K562 (cell line): Measurements from ENCODE around the gene ZBTB22. TPM values are rescaled to one million over a fixed set of nuclear protein-coding genes. Genes with fewer than 3 reads are reported as not detected.

Source experiments
- ARID2 ChIP-seq: fragments of 450-650 bp; IDR thresholded peaks from 2 replicates; pipeline ENCODE4 v1.6.1; 2017; ENCODE audit warnings: antibody characterized with exemption, mild to moderate bottlenecking
- ATF2 ChIP-seq: sonication (generic); formaldehyde crosslinking; IDR thresholded peaks from 2 replicates; pipeline ENCODE4 v1.8.1; 2022; ENCODE audit warnings: missing genetic modification reagents
- ATF4 ChIP-seq: fragments of 450-650 bp; formaldehyde crosslinking; IDR thresholded peaks from 2 replicates; pipeline ENCODE4 v1.4.0; 2022; ENCODE audit warnings: mild to moderate bottlenecking, moderate library complexity
- CBFA2T3 ChIP-seq: fragments of 450-650 bp; IDR thresholded peaks from 2 replicates; pipeline ENCODE4 v1.6.1; 2017
- CBX3 ChIP-seq, 2 experiments: IDR thresholded peaks; 1 replicate in 1 of 2; 2 replicates in 1 of 2; pipeline ENCODE4 v1.6.1; 2012; ENCODE audit warnings: inconsistent platforms in 2 of 2, low read length in 2 of 2, borderline replicate concordance in 1 of 2, control low read depth in 1 of 2
- CCAR2 ChIP-seq: fragments of 200-400 bp; formaldehyde crosslinking; IDR thresholded peaks from 2 replicates; pipeline ENCODE4 v1.6.1; 2017; ENCODE audit warnings: mild to moderate bottlenecking, low read depth, low read length
- CHD1 ChIP-seq: fragments of 200-600 bp; sonication (generic); IDR thresholded peaks from one replicate; pipeline ENCODE4 v1.6.1; 2012; ENCODE audit warnings: mild to moderate bottlenecking, moderate library complexity, low read length, inconsistent platforms
- GABPB1 ChIP-seq: sonication (generic); formaldehyde crosslinking; IDR thresholded peaks from 2 replicates; pipeline ENCODE4 v1.8.0; 2022; ENCODE audit warnings: mild to moderate bottlenecking, missing genetic modification reagents
- GATAD2A ChIP-seq: fragments of 450-650 bp; IDR thresholded peaks from 2 replicates; pipeline ENCODE4 v1.6.1; 2017
- ID3 ChIP-seq, 2 experiments: fragments of 250-450 bp in 1 of 2; fragments of 450-650 bp in 1 of 2; sonication (Bioruptor Pico) in 1 of 2; IDR thresholded peaks; 2 replicates each; pipeline versions ENCODE4 v1.6.1 to v1.8.0; 2016 to 2021; ENCODE audit warnings: mild to moderate bottlenecking in 2 of 2, moderate library complexity in 2 of 2, missing compliant biosample characterization in 1 of 2, missing genetic modification characterization in 1 of 2
- IFI16 ChIP-seq: fragments of 250-450 bp; sonication (Bioruptor Pico); IDR thresholded peaks from 2 replicates; pipeline ENCODE4 v2.1.2; 2022; ENCODE audit warnings: mild to moderate bottlenecking, inconsistent platforms
- KLF10 ChIP-seq: fragments of 250-450 bp; sonication (Bioruptor Pico); IDR thresholded peaks from 2 replicates; pipeline ENCODE4 v1.6.1; 2021; ENCODE audit warnings: matching md5 sums
- LCOR ChIP-seq: sonication (generic); formaldehyde crosslinking; IDR thresholded peaks from 2 replicates; pipeline ENCODE4 v1.8.0; 2022; ENCODE audit warnings: mild to moderate bottlenecking, missing genetic modification reagents
- MYBL2 ChIP-seq, 2 experiments: fragments of 450-650 bp in 1 of 2; sonication (generic) in 1 of 2; formaldehyde crosslinking in 1 of 2; IDR thresholded peaks; 2 replicates each; pipeline versions ENCODE4 v1.6.1 to v1.8.1; 2017 to 2022; ENCODE audit warnings: borderline replicate concordance in 1 of 2, inconsistent platforms in 1 of 2, low read depth in 1 of 2, mild to moderate bottlenecking in 1 of 2, missing genetic modification reagents in 1 of 2, moderate library complexity in 1 of 2
- PHB ChIP-seq: fragments of 250-450 bp; sonication (Bioruptor Pico); IDR thresholded peaks from 2 replicates; pipeline ENCODE4 v1.5.0; 2021
- SMARCA5 ChIP-seq: fragments of 450-650 bp; IDR thresholded peaks from 2 replicates; pipeline ENCODE4 v1.6.1; 2016
- SRF ChIP-seq, 2 experiments: fragments of 250-450, 450-650 bp in 1 of 2; sonication (Bioruptor Pico) in 1 of 2; sonication (generic) in 1 of 2; formaldehyde crosslinking; IDR thresholded peaks; 2 replicates each; pipeline versions ENCODE4 v1.5.0 to v1.5.1; 2020 to 2022; ENCODE audit warnings: mild to moderate bottlenecking in 1 of 2, missing genetic modification reagents in 1 of 2
- TCF7 ChIP-seq: sonication (generic); IDR thresholded peaks from 2 replicates; pipeline ENCODE4 v1.6.1; 2016; ENCODE audit warnings: antibody characterized with exemption, borderline replicate concordance
- TOE1 ChIP-seq, 2 experiments: fragments of 450-650 bp in 1 of 2; sonication (generic) in 1 of 2; formaldehyde crosslinking in 1 of 2; IDR thresholded peaks; 2 replicates each; pipeline versions ENCODE4 v1.7.1 to v1.8.0; 2016 to 2022; ENCODE audit warnings: borderline replicate concordance in 2 of 2, mild to moderate bottlenecking in 2 of 2, antibody characterized with exemption in 1 of 2, inconsistent platforms in 1 of 2, low read depth in 1 of 2, missing genetic modification reagents in 1 of 2, moderate library complexity in 1 of 2
- UBTF ChIP-seq, 2 experiments: IDR thresholded peaks; 2 replicates each; pipeline ENCODE4 v1.6.1; 2012; ENCODE audit warnings: improper control_type of control experiment in 2 of 2, low read depth in 2 of 2, low read length in 2 of 2, borderline replicate concordance in 1 of 2
- ZBTB17 ChIP-seq: fragments of 450-650 bp; formaldehyde crosslinking; IDR thresholded peaks from 2 replicates; pipeline ENCODE4 v1.4.0; 2020; ENCODE audit warnings: mild to moderate bottlenecking
- ZNF584 ChIP-seq: fragments of 200-800 bp; sonication (Bioruptor generic); IDR thresholded peaks from 2 replicates; pipeline ENCODE4 v1.6.1; 2016; ENCODE audit warnings: low read depth, mild to moderate bottlenecking, missing genetic modification characterization, missing compliant biosample characterization
- ZNF699 ChIP-seq: fragments of 250-450 bp; sonication (Bioruptor Pico); IDR thresholded peaks from 2 replicates; pipeline ENCODE4 v1.8.0; 2021; ENCODE audit warnings: mild to moderate bottlenecking, moderate library complexity; ENCODE audit not compliant: insufficient replicate concordance
- polyA plus RNA-seq, 8 experiments: library from polyadenylated mRNA; depleted of rRNA in 4 of 8; stranded (reverse) in 5 of 8; unstranded in 3 of 8; fragments of >200 nt; fragmentation: Nextera tagmentation in 2 of 8; fragmentation: Illumina TruSeq in 1 of 8; extraction: Ambion mirVana in 2 of 8; extraction: Trizol in 1 of 8; gene quantifications; 2 replicates each; pipeline versions ENCODE4 v1.2.1 to v1.2.3, GENCODE V29; 2011 to 2014; ENCODE audit warnings: inconsistent platforms in 1 of 8, missing spikeins in 1 of 8
- total RNA-seq, 7 experiments: library from RNA; depleted of rRNA in 6 of 7; stranded (reverse); fragments of >200 nt in 6 of 7; fragmentation: Illumina TruSeq in 2 of 7; extraction: Trizol in 2 of 7; gene quantifications; 2 replicates each; pipeline versions ENCODE4 v1.2.1 to v1.2.3, GENCODE V29; 2011 to 2021; ENCODE audit warnings: low replicate concordance in 1 of 7

ZBTB22 gene
- total and polyA plus RNA-seq, 9 of the 15 experiments (the other 6 are each of a cell fraction or from before 2014, with no cell fraction given): 0.21 to 11.9 (median 7.1) TPM

- no peak for TF ChIP-seq ATF2 (CRISPR knock-in tag)
- TF ChIP-seq GABPB1 (CRISPR knock-in tag): peak; percentile 82
- TF ChIP-seq SRF (CRISPR knock-in tag; IDR thresholded peaks at IDR 0.05): peak in 1 of 2 experiments; percentile 30; a peak in 1 of 4 replicates
- no peak for TF ChIP-seq CBFA2T3
- TF ChIP-seq CBX3 (IDR thresholded peaks at IDR 0.05; ENCODE audit: borderline replicate concordance in 1 of 2, low read length in 2 of 2): peak in 1 of 2 experiments; percentile 54; a peak in 1 of 3 replicates
- TF ChIP-seq KLF10: no peak
- TF ChIP-seq UBTF (IDR thresholded peaks at IDR 0.05; ENCODE audit: borderline replicate concordance in 1 of 2, low read depth in 2 of 2, low read length in 2 of 2): peak; percentile 8 to 56; a peak in 1 of 4 replicates
- TF ChIP-seq ATF4 (CRISPR knock-in tag): no peak
- no peak for TF ChIP-seq ID3 (CRISPR knock-in tag; IDR thresholded peaks at IDR 0.05)
- 0 out of 2 replicates have a peak, but pooled peaks have one; percentile 24 for TF ChIP-seq ID3 (tag; IDR thresholded peaks at IDR 0.05)
- no peak for TF ChIP-seq MYBL2 (IDR thresholded peaks at IDR 0.05; ENCODE audit: low read depth)
- no peak for TF ChIP-seq MYBL2 (CRISPR knock-in tag; IDR thresholded peaks at IDR 0.05; ENCODE audit: borderline replicate concordance)
- TF ChIP-seq ARID2: 0 out of 2 replicates have a peak, but pooled peaks have one; percentile 10
- TF ChIP-seq SMARCA5: 0 out of 2 replicates have a peak, but pooled peaks have one; percentile 29
- peak; percentile 67; the same call in 1 of the 2 replicates for TF ChIP-seq TOE1 (IDR thresholded peaks at IDR 0.05; ENCODE audit: borderline replicate concordance)
- no peak for TF ChIP-seq TOE1 (CRISPR knock-in tag; IDR thresholded peaks at IDR 0.05; ENCODE audit: borderline replicate concordance, low read depth)
- TF ChIP-seq CCAR2: no peak
- TF ChIP-seq GATAD2A: 0 out of 2 replicates have a peak, but pooled peaks have one; percentile 21
- TF ChIP-seq ZBTB17 (CRISPR knock-in tag): no peak
- no peak for TF ChIP-seq IFI16 (CRISPR knock-in tag)
- no peak for TF ChIP-seq ZNF584 (CRISPR knock-in tag)
- 0 out of 2 replicates have a peak, but pooled peaks have one; percentile 53 for TF ChIP-seq LCOR
- TF ChIP-seq TCF7: no peak
- no peak for TF ChIP-seq PHB
- TF ChIP-seq CHD1: peak; percentile 46
- no peak for TF ChIP-seq ZNF699 (CRISPR knock-in tag)
These were observed 4.3 kb downstream of the ZBTB22 start (continued) for GRCh38 chr6:33313105-33313708.
